Measurements from ENCODE around the gene NOL4L. TPM values are rescaled to one million over a fixed set of nuclear protein-coding genes. Genes with fewer than 3 reads are reported as not detected.

NOL4L gene
- polyA plus RNA-seq, 3 donors, result 1.1 to 30.9 (median 2.8) TPM

DNA sequence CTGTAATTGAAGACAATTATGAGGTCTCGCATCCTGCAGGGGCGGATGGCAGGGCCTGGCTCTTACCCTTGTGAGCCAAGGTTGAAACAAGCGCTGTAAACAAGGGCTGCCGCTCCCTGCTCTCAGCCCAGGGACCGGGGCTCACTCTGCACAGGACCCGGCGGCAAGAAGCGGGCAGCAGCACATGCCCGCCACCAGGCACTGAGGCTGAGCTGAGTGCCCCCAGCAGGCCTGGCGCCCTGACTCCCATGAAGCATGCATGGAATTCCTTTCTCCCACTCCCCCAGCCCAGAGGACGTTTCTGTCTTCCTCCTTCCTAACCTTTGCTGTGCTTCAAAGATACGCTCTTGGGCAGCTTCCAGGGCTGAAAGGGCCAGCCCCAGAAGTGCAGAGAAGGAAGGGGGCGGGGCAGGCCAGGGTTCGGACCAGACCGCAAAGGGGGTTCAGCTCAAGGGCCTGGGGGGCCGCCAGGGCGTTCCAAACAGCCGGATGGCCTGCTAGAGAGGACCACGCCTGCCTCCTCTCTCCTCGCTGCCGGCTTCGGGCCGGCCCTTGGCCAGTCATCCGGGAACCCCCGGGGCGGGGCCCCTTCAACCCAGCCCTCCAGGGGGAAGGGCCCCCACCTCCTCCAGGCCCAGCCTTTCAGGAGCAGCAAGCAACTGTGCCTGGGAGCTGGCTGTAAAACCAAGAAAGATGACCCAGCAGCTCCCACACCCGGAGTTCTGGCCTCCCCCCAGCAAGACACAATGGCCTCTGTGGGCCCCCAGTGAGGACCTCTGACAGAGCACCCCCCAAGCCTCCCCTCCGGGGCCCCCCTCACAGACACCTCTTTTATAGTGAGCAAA is 109.9 kb downstream of the NOL4L start:
- Histone ChIP-seq H3K27ac (ENCODE audit: low read depth in 1 of 2, low read length in 2 of 2) (peak overlapping the region; percentile 28 to 33), H3K36me3 (replicated peaks in 1 of 2; ENCODE audit: control insufficient read depth in 1 of 2, insufficient read depth in 2 of 2, low read length in 2 of 2) (peaks cover 0 to 33% of the 10 kb centered on the region in 2 donors), H3K4me2 (replicated peaks; ENCODE audit: extremely low read depth, low read length, poor library complexity, severe bottlenecking) (peak overlapping the region; percentile 70), H3K4me3 (replicated peaks in 1 of 3; ENCODE audit: low read depth in 2 of 3, low read length in 3 of 3) (peak overlapping the region; percentile 1 to 64 (median 17)), H3K27me3 (ENCODE audit: control insufficient read depth in 2 of 2, insufficient read depth in 2 of 2, low read length in 2 of 2) (no peaks in the 10 kb centered on the region), H3K9me3 (replicated peaks in 1 of 2; ENCODE audit: control insufficient read depth in 1 of 2, insufficient read depth in 1 of 2, low read length in 2 of 2) (no peaks in the 10 kb centered on the region), H3K9ac (ENCODE audit: insufficient read depth, low read length, poor library complexity, severe bottlenecking) (peak overlapping the region; percentile 53), H2AFZ (ENCODE audit: insufficient read depth, low read depth, low read length, poor library complexity, severe bottlenecking) (peak overlapping the region; percentile 53), H3K4me1 (ENCODE audit: control insufficient read depth in 1 of 2, insufficient read depth in 2 of 2, low read length in 2 of 2) (peaks cover 44 to 69% of the 10 kb centered on the region in 2 donors), H4K20me1 (ENCODE audit: insufficient read depth, low read length) (peaks cover 97% of the 10 kb centered on the region), H3K79me2 (ENCODE audit: insufficient read depth, low read length) (peaks cover 68% of the 10 kb centered on the region)
- DNase-seq, result peak; percentile 53 to 69 (median 60)
- H3K36me3 Mint-ChIP-seq, result peaks cover 4 to 22% of the 10 kb centered on the region in 2 donors
- WGBS (ENCODE audit: insufficient coverage), result 6% methylated on average over 20 of the region's 28 CpGs
- H3K4me3 Mint-ChIP-seq, result peak overlapping the region; percentile 69 to 78
- peak overlapping the region; percentile 42 to 79 (median 69) for H3K27ac Mint-ChIP-seq
- H3K4me1 Mint-ChIP-seq, result peaks cover 69% of the 10 kb centered on the region
- H3K27me3 Mint-ChIP-seq (ENCODE audit: low read depth in 3 of 3), result peaks cover 0 to 7% (median 1%) of the 10 kb centered on the region in 3 donors
- peaks cover 0 to 4% (median 0%) of the 10 kb centered on the region in 7 donors for H3K9me3 Mint-ChIP-seq
- no peak for TF ChIP-seq CTCF (IDR thresholded peaks at IDR 0.05)
- intact Hi-C loops (cut with micrococcal nuclease), result no loop called here

DNA sequence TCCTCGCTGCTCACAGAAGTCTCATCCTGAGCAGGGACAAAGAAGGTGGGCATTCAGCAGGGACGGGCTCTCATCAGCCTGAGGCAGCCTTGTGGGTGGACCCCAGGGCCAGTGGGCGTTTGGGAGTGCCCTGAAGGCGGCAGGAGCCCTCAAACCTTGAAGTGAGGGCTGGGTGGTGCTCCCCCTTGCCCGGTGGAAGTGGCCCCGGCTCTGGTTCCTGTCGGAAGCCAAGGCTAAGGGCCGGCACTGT is 110.5 kb downstream of the NOL4L start:
- H3K27me3 ChIP-seq (ENCODE audit: control insufficient read depth in 2 of 2, insufficient read depth in 2 of 2, low read length in 2 of 2), result no peaks in the 10 kb centered on the region
- intact Hi-C loops (cut with micrococcal nuclease), result no loop called here
- no peak for TF ChIP-seq CTCF (IDR thresholded peaks at IDR 0.05)
- peaks cover 63% of the 10 kb centered on the region for H3K79me2 ChIP-seq (ENCODE audit: insufficient read depth, low read length)
- 28% methylated on average over 8 of the region's 8 CpGs for WGBS (ENCODE audit: insufficient coverage)
- no peaks in the 10 kb centered on the region for H3K9me3 ChIP-seq (replicated peaks in 1 of 2; ENCODE audit: control insufficient read depth in 1 of 2, insufficient read depth in 1 of 2, low read length in 2 of 2)
- DNase-seq, result no peak
- H4K20me1 ChIP-seq (ENCODE audit: insufficient read depth, low read length), result peaks cover 97% of the 10 kb centered on the region
- Mint-ChIP-seq H3K27ac (peak overlapping the region in 1 of 7 donors; percentile 30), H3K27me3 (ENCODE audit: low read depth in 3 of 3) (peaks cover 0 to 7% (median 1%) of the 10 kb centered on the region in 3 donors), H3K4me1 (peaks cover 69% of the 10 kb centered on the region), H3K9me3 (peaks cover 0 to 4% (median 0%) of the 10 kb centered on the region in 7 donors), H3K36me3 (peaks cover 4 to 22% of the 10 kb centered on the region in 2 donors), H3K4me3 (peak overlapping the region; percentile 69 to 78)
- peak overlapping the region in 2 of 3 experiments; percentile 17 to 64 for H3K4me3 ChIP-seq (replicated peaks in 1 of 3; ENCODE audit: low read depth in 2 of 3, low read length in 3 of 3)
- peak overlapping the region; percentile 53 for H2AFZ ChIP-seq (ENCODE audit: insufficient read depth, low read depth, low read length, poor library complexity, severe bottlenecking)
- H3K4me1 ChIP-seq (ENCODE audit: control insufficient read depth in 1 of 2, insufficient read depth in 2 of 2, low read length in 2 of 2), result peaks cover 44 to 69% of the 10 kb centered on the region in 2 donors
- H3K27ac ChIP-seq (ENCODE audit: low read depth in 1 of 2, low read length in 2 of 2), result peak overlapping the region in 1 of 2 donors; percentile 25
- H3K9ac ChIP-seq (ENCODE audit: insufficient read depth, low read length, poor library complexity, severe bottlenecking), result peak overlapping the region; percentile 53
- peak overlapping the region; percentile 70 for H3K4me2 ChIP-seq (replicated peaks; ENCODE audit: extremely low read depth, low read length, poor library complexity, severe bottlenecking)
- H3K36me3 ChIP-seq (replicated peaks in 1 of 2; ENCODE audit: control insufficient read depth in 1 of 2, insufficient read depth in 2 of 2, low read length in 2 of 2), result peaks cover 0 to 33% of the 10 kb centered on the region in 2 donors

Measured in CD14-positive monocyte (primary cell).